Astrocyte (in vitro differentiated cells and primary cell): Measurements from ENCODE around the gene CAPN9. TPM values are rescaled to one million over a fixed set of nuclear protein-coding genes. Genes with fewer than 3 reads are reported as not detected.

Source experiments
- DNase-seq: peaks from one replicate; pipeline ENCODE4 v3.0.0-alpha.2; 2010; ENCODE audit warnings: low read depth
- FAIRE-seq: peaks from 2 replicates; lab custom pipeline; 2011; peaks lifted over from hg19 to GRCh38; lab: Jason Lieb, UNC
- H2AFZ ChIP-seq: 2 replicates; pipeline ENCODE4 v1.6.0; 2012; ENCODE audit warnings: low read depth, low read length, inconsistent platforms
- H3K27ac ChIP-seq: 2 replicates; pipeline ENCODE4 v1.5.1; 2011; ENCODE audit warnings: low read depth, low read length, inconsistent platforms
- H3K27me3 ChIP-seq: 2 replicates; pipeline ENCODE4 v1.6.0; 2011; ENCODE audit warnings: low read length, inconsistent platforms; ENCODE audit not compliant: insufficient read depth
- H3K36me3 ChIP-seq: 2 replicates; pipeline ENCODE4 v1.5.1; 2011; ENCODE audit warnings: low read length, inconsistent platforms; ENCODE audit not compliant: insufficient read depth
- H3K4me1 ChIP-seq: 2 replicates; pipeline ENCODE4 v1.5.1; 2011; ENCODE audit warnings: low read length, inconsistent platforms; ENCODE audit not compliant: insufficient read depth
- H3K4me2 ChIP-seq: 2 replicates; pipeline ENCODE4 v1.6.0; 2012; ENCODE audit warnings: low read length, inconsistent platforms
- H3K4me3 ChIP-seq: 2 replicates; pipeline ENCODE4 v1.5.1; 2011; ENCODE audit warnings: low read depth, mild to moderate bottlenecking, low read length, inconsistent platforms; ENCODE audit not compliant: insufficient read depth
- H3K79me2 ChIP-seq: 2 replicates; pipeline ENCODE4 v1.6.0; 2012; ENCODE audit warnings: mild to moderate bottlenecking, low read length, inconsistent platforms; ENCODE audit not compliant: insufficient read depth
- H3K9ac ChIP-seq: 2 replicates; pipeline ENCODE4 v1.6.0; 2012; ENCODE audit warnings: mild to moderate bottlenecking, low read length, inconsistent platforms
- H3K9me3 ChIP-seq: 2 replicates; pipeline ENCODE4 v1.5.1; 2012; ENCODE audit warnings: low read depth, mild to moderate bottlenecking, low read length, inconsistent platforms; ENCODE audit not compliant: insufficient read depth
- H4K20me1 ChIP-seq: 2 replicates; pipeline ENCODE4 v1.6.0; 2012; ENCODE audit warnings: low read length, inconsistent platforms; ENCODE audit not compliant: insufficient read depth
- H3K27ac Mint-ChIP-seq: one replicate; pipeline ENCODE4 v1.8.0; 2021; ENCODE audit warnings: mild to moderate bottlenecking, mixed read lengths; ENCODE audit not compliant: unreplicated experiment
- H3K27me3 Mint-ChIP-seq: one replicate; pipeline ENCODE4 v1.8.0; 2021; ENCODE audit warnings: low read depth, mixed read lengths; ENCODE audit not compliant: unreplicated experiment
- H3K36me3 Mint-ChIP-seq: one replicate; pipeline ENCODE4 v1.8.0; 2021; ENCODE audit warnings: low read depth, mixed read lengths; ENCODE audit not compliant: unreplicated experiment
- H3K4me1 Mint-ChIP-seq: one replicate; pipeline ENCODE4 v1.8.0; 2021; ENCODE audit warnings: low read depth, mixed read lengths; ENCODE audit not compliant: unreplicated experiment
- H3K4me3 Mint-ChIP-seq: one replicate; pipeline ENCODE4 v1.8.0; 2021; ENCODE audit warnings: mild to moderate bottlenecking, moderate library complexity, mixed read lengths; ENCODE audit not compliant: unreplicated experiment
- H3K9me3 Mint-ChIP-seq: one replicate; pipeline ENCODE4 v1.8.0; 2021; ENCODE audit warnings: mild to moderate bottlenecking, mixed read lengths; ENCODE audit not compliant: unreplicated experiment
- EZH2 ChIP-seq: IDR thresholded peaks from 2 replicates; pipeline ENCODE4 v1.6.1; 2012; ENCODE audit warnings: mild to moderate bottlenecking, low read length, inconsistent platforms; ENCODE audit not compliant: insufficient read depth
- total RNA-seq: library from RNA; stranded (reverse); gene quantifications from 2 replicates; pipeline ENCODE4 v1.2.1, GENCODE V29; 2021
- TF ChIP-seq, protein P1 (sequence below): IDR thresholded peaks from 2 replicates; pipeline ENCODE4 v1.5.1; 2011; ENCODE audit warnings: low read depth, mild to moderate bottlenecking, inconsistent platforms, low read length, moderate library complexity; ENCODE audit not compliant: insufficient read depth

CAPN9 gene
- total RNA-seq, 1 donor from 2014 or later: not detected

DNA sequence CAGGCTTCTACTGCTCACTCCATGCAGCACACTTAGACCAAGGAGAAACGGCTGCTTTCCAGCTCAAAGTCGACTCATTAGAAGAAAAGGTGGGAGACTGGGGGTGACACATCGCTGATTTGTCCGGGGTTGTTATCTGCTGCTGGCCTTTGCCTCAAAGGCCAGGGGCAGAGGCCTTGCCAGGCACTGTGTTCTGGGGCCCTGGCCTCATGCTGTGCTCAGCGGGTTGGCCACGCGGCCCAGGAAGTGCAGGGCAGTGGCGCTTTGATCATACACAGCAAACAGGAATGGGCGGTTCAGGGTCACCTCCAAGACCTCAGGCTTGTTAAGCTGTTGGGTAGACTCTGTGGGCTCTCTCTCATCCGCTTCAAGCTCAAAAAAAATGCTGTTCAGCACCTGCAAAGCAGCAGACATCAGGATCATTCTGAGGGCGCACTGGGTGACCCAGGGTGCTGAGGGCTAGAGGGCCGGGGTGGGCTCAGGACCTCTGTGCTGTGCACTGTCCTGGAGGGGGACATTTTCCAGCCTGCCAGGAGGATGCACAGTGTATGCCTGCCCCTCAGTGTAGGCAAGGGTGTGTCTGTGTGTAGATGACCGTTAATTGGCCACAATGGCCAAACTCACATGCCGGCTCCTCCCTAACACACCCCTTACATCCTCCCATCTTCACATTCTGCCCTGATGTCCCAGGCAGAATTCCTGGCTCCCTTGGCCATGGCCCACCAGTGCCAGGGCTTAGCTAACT lies 44.1 kb upstream of the CAPN9 start:
- FAIRE-seq (no peak), DNase-seq (no peak)
- Mint-ChIP-seq H3K4me1 (peaks cover 1% of the 10 kb centered on the region), H3K9me3 (peaks cover 4% of the 10 kb centered on the region), H3K4me3 (no peak overlapping the region), H3K36me3 (peaks cover 2% of the 10 kb centered on the region), H3K27ac (peak overlapping the region; percentile 18), H3K27me3 (peaks cover 29% of the 10 kb centered on the region)
- Histone ChIP-seq H3K27ac (no peak overlapping the region), H3K4me1 (no peaks in the 10 kb centered on the region), H3K36me3 (no peaks in the 10 kb centered on the region), H3K4me3 (no peak overlapping the region), H3K27me3 (peaks cover 8% of the 10 kb centered on the region), H4K20me1 (no peaks in the 10 kb centered on the region), H3K9ac (no peak overlapping the region), H3K79me2 (no peaks in the 10 kb centered on the region), H3K4me2 (no peak overlapping the region), H3K9me3 (no peaks in the 10 kb centered on the region), H2AFZ (no peak overlapping the region)
- TF ChIP-seq, protein P1, sequence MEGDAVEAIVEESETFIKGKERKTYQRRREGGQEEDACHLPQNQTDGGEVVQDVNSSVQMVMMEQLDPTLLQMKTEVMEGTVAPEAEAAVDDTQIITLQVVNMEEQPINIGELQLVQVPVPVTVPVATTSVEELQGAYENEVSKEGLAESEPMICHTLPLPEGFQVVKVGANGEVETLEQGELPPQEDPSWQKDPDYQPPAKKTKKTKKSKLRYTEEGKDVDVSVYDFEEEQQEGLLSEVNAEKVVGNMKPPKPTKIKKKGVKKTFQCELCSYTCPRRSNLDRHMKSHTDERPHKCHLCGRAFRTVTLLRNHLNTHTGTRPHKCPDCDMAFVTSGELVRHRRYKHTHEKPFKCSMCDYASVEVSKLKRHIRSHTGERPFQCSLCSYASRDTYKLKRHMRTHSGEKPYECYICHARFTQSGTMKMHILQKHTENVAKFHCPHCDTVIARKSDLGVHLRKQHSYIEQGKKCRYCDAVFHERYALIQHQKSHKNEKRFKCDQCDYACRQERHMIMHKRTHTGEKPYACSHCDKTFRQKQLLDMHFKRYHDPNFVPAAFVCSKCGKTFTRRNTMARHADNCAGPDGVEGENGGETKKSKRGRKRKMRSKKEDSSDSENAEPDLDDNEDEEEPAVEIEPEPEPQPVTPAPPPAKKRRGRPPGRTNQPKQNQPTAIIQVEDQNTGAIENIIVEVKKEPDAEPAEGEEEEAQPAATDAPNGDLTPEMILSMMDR: no peak
- no peak for TF ChIP-seq EZH2

- TF ChIP-seq, protein P1: no peak
- no peak for TF ChIP-seq EZH2
- H3K4me3 Mint-ChIP-seq: no peak overlapping the region
- DNase-seq: no peak
- no peaks in the 10 kb centered on the region for H3K79me2 ChIP-seq
- no peaks in the 10 kb centered on the region for H4K20me1 ChIP-seq
- no peak overlapping the region for H3K27ac ChIP-seq
- H3K4me1 ChIP-seq: no peaks in the 10 kb centered on the region
- no peaks in the 10 kb centered on the region for H3K36me3 ChIP-seq
- H3K9ac ChIP-seq: no peak overlapping the region
- H3K27me3 ChIP-seq: peaks cover 8% of the 10 kb centered on the region
- H3K36me3 Mint-ChIP-seq: peaks cover 2% of the 10 kb centered on the region
- no peak overlapping the region for H2AFZ ChIP-seq
- no peak overlapping the region for H3K27ac Mint-ChIP-seq
- no peak overlapping the region for H3K4me2 ChIP-seq
- peaks cover 4% of the 10 kb centered on the region for H3K9me3 Mint-ChIP-seq
- H3K4me1 Mint-ChIP-seq: peaks cover 1% of the 10 kb centered on the region
- no peak overlapping the region for H3K4me3 ChIP-seq
- no peaks in the 10 kb centered on the region for H3K9me3 ChIP-seq
- H3K27me3 Mint-ChIP-seq: peaks cover 36% of the 10 kb centered on the region
- FAIRE-seq: no peak
These were observed 43.4 kb upstream of the CAPN9 start for GRCh38 chr1:230703679-230704385.
